A549 treated with CpdA at 1 μM for 4 hours (cell line): ENCODE measurements around the gene CLDN7. TPM values are rescaled to one million over a fixed set of nuclear protein-coding genes. Genes with fewer than 3 reads are reported as not detected.

Experiments used
- total RNA-seq: library from RNA; stranded (reverse); fragments of 200-300 nt; extraction: Qiagen RNA extraction; gene quantifications from 5 replicates; pipeline ENCODE4 v1.2.3, GENCODE V29; 2022; ENCODE audit warnings: low read depth

The CLDN7 gene
- 0.54 to 0.90 TPM (median 0.62 TPM) in 5 replicates for total RNA-seq

GRCh38 chr17:7262192-7262934, at the start of gene CLDN7:
Gene CLDN7, minus strand, starts transcription at chr17:7262478. Its CDS starts 435 bp downstream, at chr17:7262043.

GRCh38 chr17:7306911-7307685, 44.8 kb upstream of the CLDN7 start, which contains the start of gene EIF5A:
Gene EIF5A, plus strand, starts transcription at chr17:7307628. Its CDS starts 2,008 bp downstream, at chr17:7309636.

GRCh38 chr17:7294614-7295153, 32.4 kb upstream of the CLDN7 start, which contains the start of gene YBX2:
Gene YBX2, minus strand, starts transcription at chr17:7294639. Its CDS starts 139 bp downstream, at chr17:7294500.

GRCh38 chr17:7281074-7281952, 19.0 kb upstream of the CLDN7 start, which contains the start of gene SLC2A4:
Gene SLC2A4, plus strand, starts transcription at chr17:7281718. Its CDS starts 217 bp downstream, at chr17:7281935.

GRCh38 chr17:7252176-7253043, 9.9 kb downstream of the CLDN7 start, which contains the start of gene ELP5:
Gene ELP5, plus strand, starts transcription at chr17:7252215. Its CDS starts 336 bp downstream, at chr17:7252551.

GRCh38 chr17:7251661-7252175, 10.6 kb downstream of the CLDN7 start, which contains the start of gene CTDNEP1:
Gene CTDNEP1, minus strand, starts transcription at chr17:7251734. Its CDS starts 438 bp downstream, at chr17:7251296.

GRCh38 chr17:7241783-7242716, 20.2 kb downstream of the CLDN7 start, which contains the start of gene GABARAP:
Gene GABARAP, minus strand, starts transcription at chr17:7242449. Its CDS starts 119 bp downstream, at chr17:7242330.

GRCh38 chr17:7239091-7240027, 22.9 kb downstream of the CLDN7 start, which contains the start of gene PHF23:
Gene PHF23, minus strand, starts transcription at chr17:7239457. Its CDS starts 178 bp downstream, at chr17:7239279.

GRCh38 chr17:7234083-7234951, 28.0 kb downstream of the CLDN7 start, which contains the start of gene DVL2:
Gene DVL2, minus strand, starts transcription at chr17:7234517. Its CDS starts 255 bp downstream, at chr17:7234262.

GRCh38 chr17:7219812-7220592, 42.3 kb downstream of the CLDN7 start, which contains the start of the genes ACADVL and DLG4:
Gene ACADVL, plus strand, starts transcription at chr17:7219938. Its CDS starts 47 bp downstream, at chr17:7219985.
Gene DLG4, minus strand, starts transcription at chr17:7219836.

Other genes with a start within 250 kb of the CLDN7 start
- 462 to 521 TPM (median 474 TPM) in 5 replicates for gene RNASEK, start 249.9 kb downstream of the CLDN7 start, total RNA-seq
- gene BCL6B, start 239.4 kb downstream of the CLDN7 start, total RNA-seq: not detected in 5 replicates
- 9.2 to 12.7 TPM (median 12.1 TPM) in 5 replicates for gene SLC16A13, start 226.5 kb downstream of the CLDN7 start, total RNA-seq
- not detected in 5 replicates for gene SLC16A11, start 218.4 kb downstream of the CLDN7 start, total RNA-seq
- not detected in 5 replicates for gene CLEC10A, start 182.2 kb downstream of the CLDN7 start, total RNA-seq
- gene ASGR2, start 147.7 kb downstream of the CLDN7 start, total RNA-seq: 0.24 TPM in 1 of 5 replicates, not detected in the others
- 0.82 to 1.2 TPM (median 1.0 TPM) in 5 replicates for gene ASGR1, start 83.1 kb downstream of the CLDN7 start, total RNA-seq
- 7.9 to 9.6 TPM (median 8.9 TPM) in 5 replicates for gene DLG4, start 42.6 kb downstream of the CLDN7 start, total RNA-seq
- gene ACADVL, start 42.5 kb downstream of the CLDN7 start, total RNA-seq: 353 to 465 TPM (median 434 TPM) in 5 replicates
- 28.0 to 42.0 TPM (median 34.1 TPM) in 5 replicates for gene DVL2, start 28.0 kb downstream of the CLDN7 start, total RNA-seq
- gene PHF23, start 23.0 kb downstream of the CLDN7 start, total RNA-seq: 83.9 to 111 TPM (median 93.1 TPM) in 5 replicates
- gene GABARAP, start 20.0 kb downstream of the CLDN7 start, total RNA-seq: 651 to 801 TPM (median 727 TPM) in 5 replicates
- gene CTDNEP1, start 10.7 kb downstream of the CLDN7 start, total RNA-seq: 214 to 254 TPM (median 242 TPM) in 5 replicates
- 117 to 137 TPM (median 127 TPM) in 5 replicates for gene ELP5, start 10.3 kb downstream of the CLDN7 start, total RNA-seq
- gene SLC2A4, start 19.2 kb upstream of the CLDN7 start, total RNA-seq: 0.13 to 0.29 TPM (median 0.24 TPM) in 5 replicates
- 0.45 to 0.97 TPM (median 0.60 TPM) in 4 of 5 replicates, not detected in the other for gene YBX2, start 32.2 kb upstream of the CLDN7 start, total RNA-seq
- gene EIF5A, start 45.1 kb upstream of the CLDN7 start, total RNA-seq: 1,623 to 1,819 TPM (median 1,736 TPM) in 5 replicates
- gene GPS2, start 52.9 kb upstream of the CLDN7 start, total RNA-seq: 91.6 to 105 TPM (median 99.8 TPM) in 5 replicates
- 24.3 to 33.5 TPM (median 29.7 TPM) in 5 replicates for gene NEURL4, start 66.9 kb upstream of the CLDN7 start, total RNA-seq
- 1.9 to 7.2 TPM (median 3.1 TPM) in 5 replicates for gene ACAP1, start 74.1 kb upstream of the CLDN7 start, total RNA-seq
- gene KCTD11, start 89.7 kb upstream of the CLDN7 start, total RNA-seq: 11.9 to 16.4 TPM (median 13.3 TPM) in 5 replicates
- gene TMEM95, start 92.7 kb upstream of the CLDN7 start, total RNA-seq: not detected in 5 replicates
- 1.5 to 2.4 TPM (median 1.8 TPM) in 5 replicates for gene TNK1, start 118.6 kb upstream of the CLDN7 start, total RNA-seq
- gene PLSCR3, start 132.0 kb upstream of the CLDN7 start, total RNA-seq: 36.7 to 43.5 TPM (median 37.7 TPM) in 5 replicates
- gene TMEM256, start 141.6 kb upstream of the CLDN7 start, total RNA-seq: 181 to 224 TPM (median 197 TPM) in 5 replicates
- 14.2 to 20.2 TPM (median 17.0 TPM) in 5 replicates for gene NLGN2, start 145.4 kb upstream of the CLDN7 start, total RNA-seq
- gene SPEM1, start 157.8 kb upstream of the CLDN7 start, total RNA-seq: 0.09 TPM in 1 of 5 replicates, not detected in the others
- 0.10 to 0.14 TPM in 2 of 5 replicates, not detected in the others for gene SPEM2, start 163.1 kb upstream of the CLDN7 start, total RNA-seq
- gene SPEM3, start 166.4 kb upstream of the CLDN7 start, total RNA-seq: 0.01 to 0.04 TPM in 2 of 5 replicates, not detected in the others
- 9.6 to 14.5 TPM (median 13.1 TPM) in 5 replicates for gene TMEM102, start 173.0 kb upstream of the CLDN7 start, total RNA-seq
- gene FGF11, start 177.0 kb upstream of the CLDN7 start, total RNA-seq: 0.99 to 1.4 TPM (median 1.4 TPM) in 5 replicates
- gene CHRNB1, start 182.6 kb upstream of the CLDN7 start, total RNA-seq: 4.7 to 7.6 TPM (median 7.2 TPM) in 5 replicates
- gene ZBTB4, start 217.2 kb upstream of the CLDN7 start, total RNA-seq: 20.0 to 25.5 TPM (median 23.1 TPM) in 5 replicates
- not detected in 5 replicates for gene SLC35G6, start 219.0 kb upstream of the CLDN7 start, total RNA-seq
- 74.3 to 88.3 TPM (median 80.0 TPM) in 5 replicates for gene POLR2A, start 221.9 kb upstream of the CLDN7 start, total RNA-seq